Stimulated activated CD8-positive, alpha-beta memory T cell treated with anti-CD3 and anti-CD28 coated beads, Interleukin-7, amount 100 ng/mL, for 4 hours (primary cell): ENCODE measurements around the gene CCT5.
"Not testable (repeated sequence)": the region's sequence is repeated elsewhere in the genome, so short reads cannot be mapped to it uniquely, and the experiment has no call there.

Experiments used
- DNase-seq, 2 donors: peaks; one replicate each; pipeline ENCODE4 v3.0.0-alpha.2; 2020; ENCODE audit warnings: low read depth in 2 of 2

The CCT5 gene

DNA sequence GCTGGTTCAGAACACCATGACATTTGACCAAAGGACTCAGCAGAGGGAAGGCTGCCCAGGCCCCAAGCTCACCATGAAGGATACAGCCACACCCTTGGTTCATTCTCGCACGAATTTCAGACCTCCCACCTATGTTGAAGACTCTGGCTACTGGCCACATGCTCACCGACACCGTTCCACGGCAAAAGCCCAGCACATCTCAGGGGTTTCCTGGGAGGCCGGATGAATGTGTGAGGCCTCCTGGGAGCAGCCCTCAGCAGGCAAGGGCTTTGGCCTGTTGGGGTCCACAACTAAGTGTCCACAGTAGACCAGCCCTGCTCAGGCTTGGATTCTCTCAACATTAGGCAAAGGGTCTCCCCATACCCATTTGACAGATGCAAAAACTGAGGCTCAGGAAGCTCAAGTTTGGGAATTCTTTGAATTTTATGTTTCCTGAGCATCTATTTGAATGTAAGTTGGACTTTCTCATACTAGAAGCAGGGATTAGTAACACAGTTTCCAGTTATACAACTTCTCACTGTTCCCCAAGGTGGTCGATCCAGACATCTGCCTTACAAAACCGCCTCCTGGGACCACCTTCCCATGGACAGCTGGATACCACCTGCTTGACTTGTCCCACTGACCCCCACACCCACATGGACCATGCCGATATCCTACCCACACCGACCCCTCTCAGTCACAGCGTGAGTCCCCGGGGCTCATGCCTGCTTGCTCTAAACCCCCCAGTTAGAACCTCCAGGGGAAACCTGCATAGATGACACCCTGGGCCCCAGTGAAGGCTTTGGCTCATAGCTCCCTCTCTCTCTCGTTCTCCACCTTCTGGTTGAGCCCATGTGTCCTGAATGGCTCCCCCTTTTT is 27.9 kb downstream of the CCT5 start:
- DNase-seq, result no peak

DNA sequence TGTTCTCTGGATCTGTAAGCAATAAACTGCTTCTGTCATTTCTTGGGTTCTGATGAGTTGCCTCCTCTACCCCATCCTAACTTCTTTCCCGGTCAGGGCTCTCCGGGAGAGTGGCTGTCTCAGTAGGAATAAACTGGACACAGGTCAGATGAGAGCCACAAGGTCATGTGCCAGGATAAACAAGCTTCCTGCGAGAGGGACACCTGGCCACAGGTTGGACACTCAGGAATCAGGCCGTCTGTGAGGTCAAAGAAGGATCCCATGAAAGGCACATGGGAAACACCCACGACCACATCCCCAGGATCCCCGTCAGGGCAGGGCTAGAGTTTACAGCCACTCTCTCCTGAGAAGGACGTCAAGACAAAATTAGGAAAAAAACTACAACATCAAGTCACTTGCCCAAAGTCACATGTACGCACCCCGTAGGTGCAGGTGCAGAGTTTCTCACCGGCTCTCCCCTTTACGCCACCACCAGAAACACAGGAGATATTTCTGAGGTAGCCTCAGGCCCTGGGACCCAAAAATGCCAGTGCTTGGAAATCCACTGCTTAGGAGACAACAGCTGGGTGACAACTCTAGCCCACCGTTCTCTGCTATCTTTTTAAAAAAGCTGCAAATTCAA is 28.7 kb downstream of the CCT5 start:
- no peak for DNase-seq

DNA sequence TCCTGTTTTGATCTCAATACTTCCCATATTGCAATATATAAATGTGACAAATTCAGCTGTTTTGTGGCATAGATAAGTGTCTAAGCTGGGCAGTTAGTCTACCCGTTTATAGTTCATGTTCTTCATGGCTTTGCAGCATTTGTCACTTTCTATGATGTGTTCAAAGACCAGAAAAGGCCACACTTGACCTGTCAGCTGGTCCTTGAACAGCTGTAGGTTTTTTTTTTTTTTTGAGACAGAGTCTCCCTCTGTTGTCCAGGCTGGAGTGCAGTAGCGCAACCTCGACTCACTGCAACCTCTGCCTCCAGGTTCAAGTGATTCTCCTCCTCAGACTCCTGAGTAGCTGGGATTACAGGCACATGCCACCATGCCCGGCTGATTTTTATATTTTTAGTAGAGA is 29.2 kb downstream of the CCT5 start:
- DNase-seq, result no peak

DNA sequence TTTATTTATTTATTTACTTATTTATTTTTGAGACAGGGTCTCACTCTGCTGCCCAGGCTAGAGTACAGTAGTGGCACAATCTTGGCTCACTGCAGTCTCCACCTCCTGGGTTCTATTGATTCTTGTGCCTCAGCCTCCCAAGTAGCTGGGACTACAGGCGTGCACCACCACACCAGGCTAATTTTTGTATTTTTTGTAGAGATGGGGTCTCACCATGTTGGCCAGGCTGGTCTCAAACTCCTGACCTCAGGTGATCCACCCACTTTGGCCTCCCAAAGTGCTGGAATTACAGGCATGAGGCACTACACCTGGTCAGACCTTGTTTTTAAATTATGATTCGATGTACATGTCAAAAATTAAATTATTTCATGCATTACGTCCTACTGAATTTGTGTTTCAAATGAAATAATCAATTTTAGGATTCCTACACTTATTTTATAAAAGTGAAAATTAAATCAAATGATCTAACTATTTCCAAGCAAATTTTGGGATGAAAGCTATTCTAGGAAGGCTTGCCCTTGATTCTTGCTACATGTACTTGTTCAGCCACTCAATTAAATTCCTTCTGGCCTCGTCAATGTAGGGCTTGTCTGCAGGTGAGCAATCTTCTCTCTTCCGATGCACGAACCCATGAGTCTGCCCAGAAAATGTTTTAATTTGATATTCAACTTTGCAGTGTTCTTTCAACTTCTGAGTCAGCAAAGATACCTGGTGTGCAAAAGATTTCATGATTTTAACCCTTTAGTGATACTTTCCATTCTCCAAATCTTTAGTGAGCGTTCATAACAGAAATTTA is 30.0 kb downstream of the CCT5 start:
- no peak for DNase-seq

DNA sequence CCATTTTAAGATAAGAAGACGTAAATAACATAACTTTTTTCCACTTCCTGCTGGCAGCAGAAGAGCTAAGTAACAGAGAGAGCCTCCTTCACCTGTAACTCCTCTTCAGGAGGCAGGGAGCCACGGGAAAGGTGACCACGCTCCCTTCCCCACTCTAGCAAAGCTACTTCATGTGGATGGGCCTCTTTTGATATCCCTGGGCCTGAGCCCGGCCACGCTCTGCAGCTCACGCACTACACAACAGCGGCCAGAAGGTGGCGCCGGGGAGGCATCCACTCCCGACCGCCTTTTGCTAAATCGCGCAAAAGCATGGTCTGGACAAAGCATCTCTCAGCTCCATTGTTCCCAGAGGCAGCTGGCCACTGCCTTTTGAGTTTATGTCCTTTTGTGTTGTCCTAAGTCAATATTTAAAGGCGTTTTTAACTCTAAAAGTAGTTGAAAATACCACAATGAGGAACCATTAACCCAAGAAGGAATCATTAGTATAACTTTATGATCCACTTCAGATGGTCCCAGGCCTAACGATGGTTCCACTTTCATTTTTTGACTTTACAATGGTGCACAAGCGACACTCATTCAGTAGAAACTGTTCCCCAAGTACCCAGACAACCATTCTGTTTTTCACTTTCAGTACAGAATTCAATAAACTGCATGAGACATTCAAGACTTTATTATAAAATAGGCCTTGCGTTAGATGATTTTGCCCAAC is 34.0 kb downstream of the CCT5 start:
- DNase-seq, result peak; percentile 48 to 60

DNA sequence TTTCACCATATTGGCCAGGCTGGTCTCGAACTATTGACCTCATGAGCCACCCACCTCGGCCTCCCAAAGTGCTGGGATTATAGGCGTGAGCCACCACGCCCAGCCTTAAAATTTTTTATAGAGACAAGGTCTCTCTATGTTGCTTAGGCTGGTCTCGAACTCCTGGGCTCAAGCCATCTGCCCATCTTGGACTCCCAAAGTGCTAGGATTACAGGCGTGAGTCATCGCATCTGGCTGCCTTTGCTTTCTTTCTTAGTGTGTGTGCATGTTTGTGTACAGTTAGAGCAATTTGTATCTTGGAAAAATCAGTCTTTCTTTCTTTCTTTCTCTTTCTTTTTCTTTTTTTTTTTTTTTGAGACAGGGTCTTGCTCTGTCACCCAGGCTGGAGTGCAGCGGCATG is 35.3 kb downstream of the CCT5 start:
- not testable (repeated sequence) for DNase-seq

DNA sequence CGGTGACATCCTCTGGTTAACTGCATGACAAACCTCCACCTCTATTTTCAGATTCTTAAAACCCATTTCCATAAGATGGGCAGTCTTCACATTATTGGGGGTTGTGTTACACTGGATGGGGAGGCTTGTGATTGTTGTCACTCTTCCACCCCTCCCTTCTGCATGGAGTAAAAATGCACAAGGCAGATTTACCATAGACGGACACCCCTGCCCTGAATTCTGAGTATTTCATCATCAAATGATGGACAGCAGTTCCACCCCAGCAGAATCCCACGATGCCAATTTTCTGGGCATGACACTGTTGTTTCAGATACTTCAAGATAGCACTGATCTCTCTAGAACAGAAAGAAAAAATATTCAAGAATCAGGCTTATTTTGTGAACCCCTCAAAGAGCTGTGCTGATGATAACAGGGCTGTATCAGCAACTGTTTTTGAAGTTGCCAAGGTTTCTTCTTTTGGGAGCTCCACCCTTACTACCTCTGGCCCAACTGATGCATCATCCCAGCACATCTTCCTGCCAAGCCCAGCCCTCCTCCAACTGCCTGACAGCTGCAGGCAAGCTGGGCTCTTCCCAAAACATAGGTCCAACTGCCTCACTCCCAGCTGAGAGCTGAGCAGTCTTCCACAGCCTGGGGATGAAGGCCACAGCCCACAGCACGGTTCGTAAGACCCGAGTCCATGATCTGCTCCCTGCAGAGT is 36.2 kb downstream of the CCT5 start:
- no peak for DNase-seq

DNA sequence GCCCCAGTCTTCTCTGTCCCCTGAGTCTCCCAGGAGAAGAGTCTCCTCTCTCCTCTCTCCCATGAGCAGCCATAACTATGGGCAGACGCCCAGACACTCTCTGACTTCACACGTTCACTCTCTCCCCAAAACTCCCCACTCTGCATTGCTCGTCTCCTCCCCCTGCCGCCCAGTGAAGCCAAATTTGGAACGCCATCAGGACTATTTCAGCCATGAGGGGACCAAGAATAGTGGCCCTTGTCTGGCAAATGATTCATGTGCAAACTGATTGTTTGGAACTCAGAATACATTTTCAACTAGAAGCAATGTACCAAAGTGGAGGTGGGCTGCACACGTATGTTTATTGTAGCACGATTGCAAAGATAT is 36.8 kb downstream of the CCT5 start:
- no peak for DNase-seq

DNA sequence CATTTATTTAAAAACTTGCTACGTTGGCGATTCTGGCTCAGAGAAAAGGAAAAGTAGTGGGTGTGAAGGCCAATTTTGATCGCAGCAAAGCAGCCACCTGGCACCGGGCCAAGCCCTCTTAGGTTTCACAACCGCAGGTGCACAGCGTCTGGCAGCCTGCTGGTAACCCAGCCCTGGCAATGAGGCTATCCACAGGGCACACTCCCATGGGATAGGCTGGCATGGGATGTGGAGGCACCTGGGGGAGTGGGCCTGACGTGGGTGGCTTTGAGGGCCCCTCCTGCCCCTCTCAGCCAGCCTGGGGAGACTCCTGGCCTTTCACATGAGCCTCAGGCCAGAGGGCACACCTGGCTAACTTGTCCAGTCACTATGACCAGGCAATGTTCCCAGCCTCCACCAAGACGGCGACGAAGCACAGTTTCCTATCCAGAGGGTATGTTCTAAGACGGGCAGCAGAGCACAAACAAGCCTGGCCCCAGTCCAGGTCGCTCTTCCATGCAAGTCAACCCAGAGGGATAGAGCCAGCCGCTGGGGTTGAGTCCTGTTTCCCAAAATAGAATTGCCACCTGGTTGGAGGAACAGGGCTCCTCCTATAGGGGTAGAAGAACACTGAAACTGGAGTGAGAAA is 38.6 kb downstream of the CCT5 start:
- peak in 1 of 2 donors; percentile 3 for DNase-seq

DNA sequence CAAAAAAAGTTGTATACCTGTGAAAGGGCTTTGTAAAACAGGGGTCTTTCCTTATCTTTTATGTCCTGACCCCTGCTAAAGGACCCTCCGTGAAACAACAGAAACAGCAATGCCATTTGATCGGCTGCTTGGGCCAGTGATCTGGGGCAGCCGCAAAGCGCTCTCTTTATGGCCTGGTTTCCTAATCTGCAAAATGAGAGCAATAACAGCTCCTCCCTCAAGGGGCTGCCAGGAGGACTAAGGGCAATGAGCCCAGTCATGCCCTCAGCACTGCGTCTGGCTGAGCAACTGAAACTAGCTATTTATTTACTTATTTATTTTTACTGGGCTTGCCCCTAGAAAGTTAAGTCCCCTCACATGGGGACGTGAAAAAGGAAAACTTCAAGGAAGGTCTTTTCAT is 39.3 kb downstream of the CCT5 start:
- DNase-seq, result no peak

DNA sequence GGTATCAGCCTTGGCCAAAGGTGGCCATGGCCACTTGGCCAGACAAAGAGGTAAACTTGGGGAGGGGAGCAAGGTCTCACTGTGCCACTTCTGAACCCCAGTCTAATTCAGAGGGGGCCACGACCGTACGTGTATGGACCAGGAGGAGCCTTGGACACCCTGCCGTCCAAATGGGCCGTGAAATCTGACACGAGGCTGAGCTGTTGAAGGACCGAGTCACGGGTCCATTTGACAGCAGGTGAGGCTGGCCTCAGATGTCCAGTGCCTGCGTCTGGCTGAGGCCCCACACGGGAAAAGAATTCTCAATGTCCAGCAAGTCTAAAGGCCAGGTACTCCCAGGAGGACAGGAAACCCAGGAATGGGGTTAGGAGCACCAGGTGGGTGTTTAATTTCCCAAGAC is 39.9 kb downstream of the CCT5 start:
- no peak for DNase-seq

DNA sequence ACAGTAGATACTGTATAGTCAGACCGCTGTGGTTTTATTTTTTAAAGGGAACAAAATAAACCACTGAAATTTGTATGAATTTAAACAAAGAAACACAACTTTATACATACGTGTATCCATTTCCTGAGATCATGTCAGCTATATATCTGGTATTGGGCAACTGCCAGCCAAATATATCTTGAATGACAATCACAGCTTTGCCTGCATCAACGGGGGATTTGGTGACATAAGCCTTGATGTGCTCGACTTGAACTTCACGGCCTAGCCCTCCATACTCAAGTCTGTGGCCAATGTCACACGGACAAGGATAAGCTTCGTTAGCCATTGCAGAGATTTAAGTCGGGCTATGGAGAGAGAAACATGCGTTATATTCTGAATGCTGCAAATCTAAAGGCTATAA is 40.4 kb downstream of the CCT5 start:
- no peak for DNase-seq

DNA sequence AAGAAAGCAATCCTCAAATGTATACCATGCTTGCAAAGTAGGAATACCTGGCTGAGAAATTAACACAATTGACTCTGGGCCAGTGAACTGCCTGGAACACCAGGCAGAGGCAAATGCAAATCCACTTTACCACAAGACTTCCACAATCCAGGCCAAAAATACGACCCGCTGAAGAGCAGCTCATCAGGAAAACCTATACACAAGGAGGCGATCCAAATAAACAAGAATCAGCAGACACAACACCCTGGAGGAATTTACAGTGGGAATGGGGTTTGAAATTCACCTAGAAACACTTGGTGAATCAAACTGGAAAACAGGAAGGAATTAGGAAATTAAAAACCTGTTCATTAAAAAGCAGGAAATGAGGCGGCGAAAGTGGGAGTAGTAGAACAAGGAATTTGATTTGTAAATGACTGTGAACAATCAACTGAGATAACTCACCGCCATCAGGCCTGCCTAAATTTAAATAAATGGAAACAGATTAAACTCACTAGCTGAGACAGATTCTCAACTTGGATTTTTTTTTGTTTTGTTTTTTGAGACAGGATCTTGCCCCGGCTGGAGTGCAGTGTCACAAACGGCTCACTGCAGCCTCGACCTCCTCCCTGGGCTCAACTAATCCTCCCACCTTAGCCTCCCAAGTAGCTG is 41.7 kb downstream of the CCT5 start:
- no peak for DNase-seq

DNA sequence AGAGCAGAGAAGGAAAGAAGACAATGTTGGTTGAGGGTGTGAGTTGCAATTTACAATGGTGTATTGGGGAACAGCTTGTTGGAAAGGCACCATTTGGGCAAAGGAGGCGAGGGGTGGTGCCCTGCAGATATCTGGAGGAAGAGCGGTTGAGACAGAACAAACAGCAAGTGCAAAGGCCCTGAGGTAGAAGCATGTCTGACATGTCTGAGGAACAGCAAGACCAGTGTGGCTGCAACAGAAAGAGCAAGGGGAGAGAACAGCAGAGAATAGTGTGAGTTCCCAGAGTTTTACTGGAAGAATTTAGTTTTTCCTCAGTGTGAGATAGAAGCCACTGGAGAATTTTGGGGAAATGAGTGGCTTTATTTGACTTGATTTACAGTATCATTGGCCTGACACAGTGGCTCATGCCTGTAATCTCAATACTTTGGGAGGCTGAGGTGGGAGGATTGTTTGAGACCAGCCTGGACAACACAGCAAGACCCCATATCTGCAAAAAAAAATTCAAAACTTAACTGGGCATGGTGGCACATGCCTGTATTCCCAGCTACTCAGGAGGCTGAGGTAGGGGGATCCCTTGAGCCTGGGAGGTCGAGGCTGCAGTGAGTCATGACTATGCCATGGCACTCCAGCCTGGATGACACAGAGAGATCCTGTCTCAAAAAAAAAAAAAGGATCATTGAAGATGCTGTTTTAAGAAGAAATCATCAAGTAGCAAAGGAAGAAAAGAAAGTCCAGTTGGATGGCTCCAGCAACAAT is 44.0 kb downstream of the CCT5 start:
- DNase-seq, result no peak

DNA sequence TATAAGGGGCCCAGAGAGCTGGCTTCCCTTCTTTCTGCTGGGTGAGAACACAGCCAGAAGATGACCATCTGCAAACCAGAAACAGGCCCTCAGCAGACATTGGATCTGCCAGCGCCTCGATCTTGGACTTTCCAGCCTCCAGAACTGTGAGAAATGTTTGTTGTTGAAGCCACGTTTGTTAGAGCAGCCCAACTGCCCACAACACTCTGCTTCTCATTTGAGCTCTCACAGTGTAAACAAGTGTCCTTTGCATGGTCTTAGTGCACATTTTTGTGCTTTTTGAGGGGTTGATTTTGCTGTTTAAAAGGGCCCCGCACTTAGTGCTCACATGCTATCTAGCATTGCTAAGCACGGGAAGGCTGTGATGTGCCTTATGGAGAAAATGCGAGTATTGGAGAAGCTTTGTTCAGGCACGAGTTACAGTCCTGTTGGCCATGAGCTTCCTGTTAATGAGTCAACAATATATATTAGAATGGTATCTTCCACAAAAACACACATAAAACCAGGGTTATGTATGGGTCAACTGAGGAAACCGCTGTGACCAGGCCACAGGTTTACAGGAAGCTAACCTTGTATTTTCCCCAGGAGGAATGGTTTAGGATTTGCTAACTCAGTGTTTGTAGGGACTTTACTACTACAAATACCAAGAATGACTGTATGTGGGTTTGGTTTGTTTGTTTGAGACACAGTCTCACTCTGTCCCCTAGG is 45.7 kb downstream of the CCT5 start:
- no peak for DNase-seq

DNA sequence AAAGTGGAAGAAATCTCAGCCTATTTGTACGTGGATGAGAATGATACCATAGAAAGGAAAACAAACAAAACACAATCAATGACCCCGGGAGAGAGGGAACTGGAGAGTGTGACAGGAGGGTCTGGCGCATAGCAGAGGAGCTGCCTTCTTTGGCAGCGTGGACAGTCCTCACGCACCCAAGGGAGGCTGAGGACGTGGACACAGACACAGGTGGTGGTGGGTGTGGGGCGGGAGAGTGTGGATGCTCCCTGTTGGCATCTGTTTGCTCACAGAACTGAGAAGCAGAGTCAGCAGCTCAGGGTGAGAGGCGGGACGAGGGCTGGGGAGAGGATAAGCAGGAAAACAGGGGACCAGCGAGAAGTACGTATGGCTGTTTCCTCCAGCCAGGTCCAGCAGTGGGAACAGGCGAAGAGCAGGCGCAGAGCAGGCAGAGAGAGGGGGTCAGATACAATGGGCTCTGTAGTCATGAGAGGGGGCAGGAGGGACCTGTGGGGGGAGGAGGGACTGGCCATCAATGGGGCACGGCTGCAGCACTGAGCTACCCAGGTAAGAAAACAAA is 47.6 kb downstream of the CCT5 start:
- DNase-seq, result no peak

DNA sequence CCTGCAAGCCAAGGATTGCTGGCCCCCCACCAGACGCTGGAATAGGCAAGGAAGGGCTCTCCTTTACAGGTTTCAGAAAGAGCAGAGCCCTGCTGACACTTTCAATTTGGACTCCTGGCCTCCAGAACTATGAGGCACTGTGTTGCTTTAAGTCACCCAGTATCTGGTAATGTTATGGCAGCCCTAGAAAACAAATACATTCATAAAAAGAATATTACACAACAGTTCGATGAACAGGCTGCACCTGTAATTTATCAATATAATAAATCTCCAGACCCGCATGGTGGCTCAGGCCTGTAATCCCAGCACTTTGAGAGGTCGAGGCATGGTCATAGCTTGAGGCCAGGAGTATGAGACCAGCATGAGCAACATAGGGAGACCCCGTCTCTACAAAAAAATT is 50.2 kb downstream of the CCT5 start:
- no peak for DNase-seq

DNA sequence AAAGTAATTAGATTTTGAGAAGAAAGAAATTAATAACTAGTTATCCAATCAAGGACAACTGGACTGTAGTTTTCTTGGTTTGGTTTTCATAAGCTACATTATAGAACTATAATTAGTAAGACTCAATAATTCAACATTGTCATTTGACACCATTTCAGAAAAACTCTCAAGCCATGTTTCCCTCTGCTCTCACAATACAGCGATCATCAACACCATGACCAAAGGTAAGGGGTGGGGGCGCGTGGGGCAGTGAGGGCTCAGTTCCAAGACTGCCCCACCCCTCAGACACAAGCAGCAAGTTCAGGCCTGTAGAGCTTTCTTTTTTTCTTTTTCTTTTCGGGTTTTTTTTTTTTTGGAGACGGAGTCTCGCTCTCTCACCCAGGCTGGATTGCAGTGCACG is 51.2 kb downstream of the CCT5 start:
- no peak for DNase-seq
